HG03103 (cell line): Measurements from ENCODE around the gene EMC9.

ENCODE experiments used
- ATAC-seq: cut with Tn5 transposase; IDR thresholded peaks from one replicate; pipeline ENCODE4 v1.9.1; 2021; ENCODE audit warnings: low read depth; ENCODE audit not compliant: unreplicated experiment

Gene EMC9

GRCh38 chr14:24177891-24178290 lies 36.5 kb upstream of the EMC9 start:
- ATAC-seq = no peak

- ATAC-seq = no peak
Measured at GRCh38 chr14:24177041-24177825, 35.8 kb upstream of the EMC9 start.

GRCh38 chr14:24176599-24176998 lies 35.2 kb upstream of the EMC9 start:
- ATAC-seq = no peak

GRCh38 chr14:24172871-24173281 lies 31.5 kb upstream of the EMC9 start:
- ATAC-seq = no peak

DNA sequence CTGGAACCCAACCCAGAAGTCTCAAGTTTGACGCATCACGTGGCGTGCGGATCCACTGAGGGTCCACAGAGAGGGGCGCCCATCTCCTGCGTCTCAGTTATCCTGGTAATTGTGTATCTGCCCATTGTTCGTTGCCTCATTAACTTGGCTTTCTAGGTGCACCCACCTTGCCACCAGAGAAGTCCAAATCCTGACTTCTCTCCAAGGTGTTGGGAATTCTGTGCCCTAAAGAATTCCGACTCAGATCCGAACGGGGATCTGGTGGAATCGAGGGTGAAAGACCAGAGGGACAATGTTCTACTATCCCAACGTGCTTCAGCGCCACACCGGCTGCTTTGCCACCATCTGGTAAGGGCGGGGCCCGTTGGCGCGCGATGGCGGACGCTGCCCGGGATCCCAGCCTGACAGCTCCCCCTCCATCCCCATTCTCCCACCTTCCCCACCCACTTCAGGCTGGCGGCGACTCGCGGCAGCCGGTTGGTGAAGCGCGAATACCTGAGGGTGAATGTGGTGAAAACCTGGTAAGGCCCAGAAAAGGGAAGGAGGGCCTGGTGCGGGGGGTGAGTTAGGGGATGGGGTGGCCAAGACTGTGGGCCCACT lies 31.0 kb upstream of the EMC9 start:
- no peak for ATAC-seq

- ATAC-seq = peak; percentile 72
Measured at GRCh38 chr14:24171422-24172260, 30.2 kb upstream of the EMC9 start, which contains the start of gene REC8. Gene REC8, plus strand, starts transcription at chr14:24172080. Its CDS starts 473 bp downstream, at chr14:24172553.

DNA sequence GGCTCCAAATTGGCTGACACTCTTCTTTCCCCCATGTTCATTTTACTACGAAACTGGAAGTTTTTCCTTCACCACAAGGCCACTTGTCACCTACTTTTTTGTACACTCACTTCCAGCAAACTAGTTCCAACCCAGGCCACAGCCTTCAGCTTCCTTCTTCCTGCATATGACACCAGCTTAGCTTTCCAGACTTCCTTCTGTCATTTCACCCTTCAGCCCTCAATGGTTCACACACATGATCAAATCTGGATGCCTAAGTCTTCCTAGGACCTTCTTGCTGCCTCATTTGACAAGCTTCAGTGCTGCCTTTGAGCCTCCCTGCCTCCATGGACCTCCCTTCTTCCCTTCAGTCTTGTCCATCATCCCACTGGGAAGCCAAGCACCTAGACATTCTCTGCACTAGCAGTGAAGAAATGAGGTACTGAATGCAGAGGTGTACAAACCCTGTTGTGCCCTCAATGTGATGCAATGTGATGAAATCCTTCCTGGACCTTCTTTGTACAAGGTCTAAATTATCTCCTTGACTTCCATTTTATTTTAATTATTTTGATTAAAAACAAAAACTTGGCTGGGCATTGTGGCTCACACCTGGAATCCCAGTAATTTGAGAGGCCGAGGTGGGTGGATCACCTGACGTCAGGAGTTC lies 26.2 kb upstream of the EMC9 start:
- ATAC-seq = no peak

DNA sequence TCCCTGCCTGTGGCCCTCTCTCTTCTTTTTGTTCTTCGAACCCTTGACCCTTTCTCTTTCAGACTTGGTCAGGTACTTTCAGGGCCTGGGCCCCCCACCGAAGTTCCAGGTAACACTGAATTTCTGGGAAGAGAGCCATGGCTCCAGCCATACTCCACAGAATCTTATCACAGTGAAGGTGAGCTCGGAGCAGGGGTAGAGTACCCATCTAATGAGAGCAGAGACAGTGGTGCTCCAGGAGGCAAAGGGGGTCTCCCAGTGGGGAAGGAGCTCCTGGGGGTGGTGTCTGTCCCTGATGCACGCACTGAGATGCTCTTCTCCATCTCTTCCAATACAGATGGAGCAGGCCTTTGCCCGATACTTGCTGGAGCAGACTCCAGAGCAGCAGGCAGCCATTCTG lies 24.4 kb upstream of the EMC9 start:
- no peak for ATAC-seq

GRCh38 chr14:24164518-24164991 lies 23.2 kb upstream of the EMC9 start:
- ATAC-seq = no peak

GRCh38 chr14:24162093-24162492 lies 20.7 kb upstream of the EMC9 start:
- ATAC-seq = no peak

DNA sequence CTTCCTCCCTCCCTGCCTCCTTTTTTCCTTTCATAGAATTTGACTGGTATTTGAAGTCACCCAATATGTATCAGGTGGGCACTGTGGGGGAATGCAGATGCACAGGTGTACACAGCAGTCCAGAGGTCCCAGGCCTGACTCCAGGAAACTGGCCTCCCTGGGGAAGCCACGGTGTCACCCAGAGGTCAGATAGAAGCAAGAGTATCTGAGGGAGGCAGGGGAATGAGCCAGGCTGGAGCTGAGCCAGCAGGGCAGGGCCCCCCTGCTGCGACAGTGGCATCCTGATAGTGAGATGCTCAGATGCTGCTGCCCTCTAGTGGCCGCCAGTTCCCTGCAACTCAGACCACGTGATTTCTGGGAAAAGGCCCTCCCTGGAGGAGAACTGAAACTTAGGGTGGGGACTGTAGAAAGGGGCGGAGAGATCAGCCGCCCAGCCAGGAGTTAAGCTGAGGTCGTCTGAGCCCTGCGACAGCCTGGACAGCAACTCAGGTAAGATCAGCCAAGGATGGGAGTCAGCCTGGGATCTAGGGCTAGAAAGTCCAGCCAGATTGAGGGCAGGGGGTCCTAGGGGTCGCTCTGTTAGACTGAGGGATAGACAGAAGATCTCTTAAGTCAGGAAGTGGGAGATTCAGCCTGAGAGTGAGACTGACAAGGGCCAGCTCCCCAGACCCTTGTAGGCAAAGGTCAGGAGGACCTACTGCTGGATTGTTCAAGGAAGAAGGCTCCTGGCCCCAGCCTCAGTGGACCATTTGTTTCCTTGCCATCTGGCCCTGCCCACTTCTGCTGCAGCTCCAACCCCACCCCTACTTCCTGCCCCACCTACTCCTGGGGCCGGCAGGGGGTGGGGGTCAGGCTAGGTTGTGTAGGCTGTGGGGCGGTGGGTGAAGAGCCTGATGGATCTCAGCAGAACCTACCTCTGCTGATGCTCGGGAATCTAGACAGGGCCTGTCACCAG lies 19.7 kb upstream of the EMC9 start, which contains the start of gene IRF9:
Gene IRF9 (plus strand): TSS at position 416 of the 955 bp plus-strand sequence. CDS start 880 bp downstream, outside the sequence.
- ATAC-seq = peak; percentile 71

DNA sequence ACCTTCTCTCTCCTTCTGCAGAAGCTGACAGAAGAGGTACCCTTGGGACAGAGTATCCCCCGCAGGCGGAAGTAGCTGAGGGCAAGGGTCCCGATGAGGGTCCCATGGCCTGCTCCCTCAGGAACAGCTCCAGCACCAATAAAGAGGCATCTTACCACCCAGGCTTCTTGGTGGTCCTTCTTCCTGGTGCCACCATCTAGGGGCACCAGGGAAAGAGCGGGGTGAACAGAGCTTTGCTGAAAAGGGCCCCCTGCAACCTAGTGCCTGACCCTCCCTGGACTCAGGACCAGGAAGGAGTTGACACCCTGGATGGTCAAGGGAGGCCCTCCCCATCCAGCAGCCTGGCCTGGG lies 19.1 kb upstream of the EMC9 start:
- ATAC-seq = no peak

DNA sequence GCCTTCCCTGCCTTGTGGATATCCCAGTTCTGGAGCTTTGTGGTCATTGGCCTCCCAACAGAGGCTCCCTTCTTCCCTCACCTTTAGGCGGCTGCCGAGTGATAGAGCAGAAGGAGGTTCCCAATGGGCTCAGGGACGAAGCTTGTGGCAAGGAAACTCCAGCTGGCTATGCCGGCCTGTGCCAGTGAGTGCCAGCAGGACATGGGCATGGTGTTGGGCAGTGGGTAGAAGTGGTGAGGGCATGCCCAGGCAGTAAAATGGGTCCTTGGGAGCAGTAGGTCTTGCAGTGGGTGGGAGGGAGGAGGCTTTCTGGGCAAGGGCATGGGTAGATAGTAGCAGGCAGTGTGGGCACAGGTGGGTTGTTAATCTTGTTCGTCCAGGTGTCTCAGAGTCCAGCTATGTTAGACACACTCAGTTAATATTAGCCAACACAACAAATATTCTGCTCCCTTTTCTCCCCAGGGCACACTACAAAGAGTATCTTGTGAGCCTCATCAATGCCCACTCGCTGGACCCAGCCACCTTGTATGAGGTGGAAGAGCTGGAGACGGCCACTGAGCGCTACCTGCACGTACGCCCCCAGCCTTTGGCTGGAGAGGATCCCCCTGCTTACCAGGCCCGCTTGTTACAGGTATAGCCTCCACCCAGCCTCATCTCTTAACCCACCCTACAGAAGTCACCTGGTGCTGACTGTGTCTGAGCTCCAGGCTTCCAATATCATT lies 18.5 kb upstream of the EMC9 start:
- ATAC-seq = no peak

- no peak for ATAC-seq
Measured at GRCh38 chr14:24157331-24157730, 15.9 kb upstream of the EMC9 start.

GRCh38 chr14:24156840-24157239 lies 15.4 kb upstream of the EMC9 start:
- ATAC-seq = no peak

DNA sequence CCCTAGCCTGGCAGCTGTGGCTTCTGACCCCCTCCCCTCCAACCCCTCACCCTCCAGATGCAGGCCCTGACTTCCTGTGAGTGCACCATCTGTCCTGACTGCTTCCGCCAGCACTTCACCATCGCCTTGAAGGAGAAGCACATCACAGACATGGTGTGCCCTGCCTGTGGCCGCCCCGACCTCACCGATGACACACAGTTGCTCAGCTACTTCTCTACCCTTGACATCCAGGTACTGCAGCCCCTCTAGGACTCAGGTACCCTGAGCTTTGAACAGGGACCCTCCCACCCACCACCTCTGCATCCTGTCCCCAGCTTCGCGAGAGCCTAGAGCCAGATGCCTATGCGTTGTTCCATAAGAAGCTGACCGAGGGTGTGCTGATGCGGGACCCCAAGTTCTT lies 13.7 kb upstream of the EMC9 start:
- ATAC-seq = no peak

DNA sequence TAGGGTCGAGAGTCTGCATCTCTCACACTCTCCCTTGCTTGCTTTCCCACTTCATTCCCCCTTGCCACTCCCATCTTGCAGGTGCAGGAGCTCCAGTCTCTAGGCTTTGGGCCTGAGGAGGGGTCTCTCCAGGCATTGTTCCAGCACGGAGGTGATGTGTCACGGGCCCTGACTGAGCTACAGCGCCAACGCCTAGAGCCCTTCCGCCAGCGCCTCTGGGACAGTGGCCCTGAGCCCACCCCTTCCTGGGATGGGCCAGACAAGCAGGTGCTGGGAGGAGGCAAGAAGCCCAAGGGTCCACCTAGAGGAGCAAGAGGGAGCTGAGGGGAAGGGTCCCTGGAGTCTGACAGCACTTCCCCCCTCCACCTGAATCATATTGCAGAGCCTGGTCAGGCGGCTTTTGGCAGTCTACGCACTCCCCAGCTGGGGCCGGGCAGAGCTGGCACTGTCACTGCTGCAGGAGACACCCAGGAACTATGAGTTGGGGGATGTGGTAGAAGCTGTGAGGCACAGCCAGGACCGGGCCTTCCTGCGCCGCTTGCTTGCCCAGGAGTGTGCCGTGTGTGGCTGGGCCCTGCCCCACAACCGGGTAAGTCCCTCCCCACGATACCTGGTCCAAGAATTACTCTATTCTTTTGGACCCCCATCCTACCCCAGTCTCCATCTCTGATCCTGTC lies 10.2 kb upstream of the EMC9 start:
- ATAC-seq = no peak

DNA sequence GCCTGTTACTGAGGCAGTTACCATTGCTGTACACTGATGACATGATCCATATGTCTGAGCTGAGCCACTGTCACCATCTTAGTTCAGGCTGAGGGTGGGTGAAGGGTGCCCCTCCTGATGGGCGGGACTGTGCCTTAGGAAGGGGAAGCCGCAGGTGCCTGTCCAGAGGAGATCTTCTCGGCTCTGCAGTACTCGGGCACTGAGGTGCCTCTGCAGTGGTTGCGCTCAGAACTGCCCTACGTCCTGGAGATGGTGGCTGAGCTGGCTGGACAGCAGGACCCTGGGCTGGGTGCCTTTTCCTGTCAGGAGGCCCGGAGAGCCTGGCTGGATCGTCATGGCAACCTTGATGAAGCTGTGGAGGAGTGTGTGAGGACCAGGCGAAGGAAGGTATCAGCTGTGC lies 9.6 kb upstream of the EMC9 start:
- ATAC-seq = no peak
